Cardiac muscle cell (in vitro differentiated cells and primary cell): ENCODE measurements around the gene IL1RAPL2. TPM values are rescaled to one million over a fixed set of nuclear protein-coding genes. Genes with fewer than 3 reads are reported as not detected.

Experiments used
- DNase-seq, 2 donors: peaks; one replicate each; pipeline versions ENCODE4 v3.0.0 to v3.0.0-alpha.2; 2010 to 2017; ENCODE audit warnings: low read depth in 1 of 2, low spot score in 1 of 2
- H3K27ac ChIP-seq: fragments of 200-600 bp; sonication (generic); 2 replicates; pipeline ENCODE4 v1.5.1; 2016
- H3K27me3 ChIP-seq: fragments of 200-600 bp; sonication (generic); 2 replicates; pipeline ENCODE4 v1.6.0; 2016; ENCODE audit warnings: control low read depth
- H3K36me3 ChIP-seq: fragments of 200-600 bp; sonication (generic); 2 replicates; pipeline ENCODE4 v1.5.1; 2016; ENCODE audit warnings: control low read depth
- H3K4me1 ChIP-seq: fragments of 200-600 bp; sonication (generic); 2 replicates; pipeline ENCODE4 v1.8.1; 2017; ENCODE audit warnings: low read depth, mild to moderate bottlenecking, mixed run types
- H3K4me3 ChIP-seq: fragments of 200-600 bp; sonication (generic); 2 replicates; pipeline ENCODE4 v1.5.1; 2016; ENCODE audit warnings: mild to moderate bottlenecking
- H3K9me3 ChIP-seq: fragments of 200-600 bp; sonication (generic); 2 replicates; pipeline ENCODE4 v1.5.1; 2017; ENCODE audit warnings: low read depth, mild to moderate bottlenecking, control low read depth
- polyA plus RNA-seq: library from polyadenylated mRNA; unstranded; fragments of >200 nt; fragmentation: Nextera tagmentation; extraction: Ambion mirVana; gene quantifications from 2 replicates; pipeline ENCODE4 v1.2.1, GENCODE V29; 2016
- total RNA-seq: library from RNA; depleted of rRNA; stranded (reverse); fragments of >200 nt; gene quantifications from 2 replicates; pipeline ENCODE4 v1.2.3, GENCODE V29; 2016
- TF ChIP-seq, protein P1 (sequence below): IDR thresholded peaks from 2 replicates; pipeline ENCODE4 v1.5.1; 2012; ENCODE audit warnings: low read depth, mild to moderate bottlenecking, low read length

The IL1RAPL2 gene
- total and polyA plus RNA-seq, 2 experiments from 2014 or later, result not detected

DNA sequence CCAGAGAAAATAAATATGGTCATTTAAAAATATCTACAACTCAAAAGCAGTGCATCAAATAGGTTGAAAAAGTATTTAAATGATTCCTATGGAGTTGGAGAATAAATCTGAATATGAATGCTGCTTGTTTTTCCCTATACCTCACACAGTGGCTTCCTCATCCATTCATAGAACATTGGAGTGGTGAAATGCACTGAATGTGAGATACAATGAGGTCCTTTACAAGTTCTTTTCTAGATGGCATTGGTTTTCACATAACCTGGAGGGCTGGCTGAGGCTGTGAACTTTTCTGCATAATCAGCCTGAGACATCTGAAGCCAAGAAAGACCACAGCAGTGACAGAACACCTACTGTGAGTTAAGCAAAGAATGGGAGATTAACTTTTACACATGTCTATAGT lies 977.3 kb downstream of the IL1RAPL2 start:
- Histone ChIP-seq H3K4me3 (no peak overlapping the region), H3K27me3 (no peaks in the 10 kb centered on the region), H3K36me3 (no peaks in the 10 kb centered on the region), H3K4me1 (no peaks in the 10 kb centered on the region), H3K27ac (no peak overlapping the region), H3K9me3 (no peaks in the 10 kb centered on the region)
- no peak for DNase-seq
- TF ChIP-seq, protein P1, sequence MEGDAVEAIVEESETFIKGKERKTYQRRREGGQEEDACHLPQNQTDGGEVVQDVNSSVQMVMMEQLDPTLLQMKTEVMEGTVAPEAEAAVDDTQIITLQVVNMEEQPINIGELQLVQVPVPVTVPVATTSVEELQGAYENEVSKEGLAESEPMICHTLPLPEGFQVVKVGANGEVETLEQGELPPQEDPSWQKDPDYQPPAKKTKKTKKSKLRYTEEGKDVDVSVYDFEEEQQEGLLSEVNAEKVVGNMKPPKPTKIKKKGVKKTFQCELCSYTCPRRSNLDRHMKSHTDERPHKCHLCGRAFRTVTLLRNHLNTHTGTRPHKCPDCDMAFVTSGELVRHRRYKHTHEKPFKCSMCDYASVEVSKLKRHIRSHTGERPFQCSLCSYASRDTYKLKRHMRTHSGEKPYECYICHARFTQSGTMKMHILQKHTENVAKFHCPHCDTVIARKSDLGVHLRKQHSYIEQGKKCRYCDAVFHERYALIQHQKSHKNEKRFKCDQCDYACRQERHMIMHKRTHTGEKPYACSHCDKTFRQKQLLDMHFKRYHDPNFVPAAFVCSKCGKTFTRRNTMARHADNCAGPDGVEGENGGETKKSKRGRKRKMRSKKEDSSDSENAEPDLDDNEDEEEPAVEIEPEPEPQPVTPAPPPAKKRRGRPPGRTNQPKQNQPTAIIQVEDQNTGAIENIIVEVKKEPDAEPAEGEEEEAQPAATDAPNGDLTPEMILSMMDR, result no peak

DNA sequence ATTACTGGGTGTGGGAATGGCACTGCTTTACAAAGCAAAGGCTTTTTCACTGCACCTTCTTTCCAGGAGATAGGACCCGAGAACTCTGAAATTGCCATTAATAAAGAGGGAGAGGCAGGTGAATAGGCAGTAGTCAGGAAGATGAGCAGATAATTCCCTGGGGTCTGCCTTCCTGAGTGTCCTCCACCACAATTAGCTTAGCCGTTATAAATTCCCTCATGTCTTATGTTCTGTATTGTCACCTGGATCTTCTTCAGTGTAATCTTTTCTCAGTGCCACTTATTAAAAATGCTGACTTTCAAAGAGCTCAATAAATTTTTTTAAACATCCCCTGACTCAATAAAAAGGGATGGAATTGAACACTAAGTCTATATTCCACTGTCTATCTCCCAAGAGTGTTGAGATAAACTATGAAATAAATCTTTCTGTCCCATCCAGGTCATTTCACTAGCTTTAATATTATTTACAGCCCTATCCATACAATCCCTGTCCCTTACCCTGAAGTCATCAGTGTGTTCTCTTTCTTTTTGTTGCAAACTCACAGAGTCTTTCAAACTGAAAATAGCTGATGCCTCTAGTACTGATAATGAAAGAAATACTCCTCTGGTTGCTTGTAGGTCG lies 984.2 kb downstream of the IL1RAPL2 start:
- Histone ChIP-seq H3K36me3 (no peaks in the 10 kb centered on the region), H3K9me3 (no peaks in the 10 kb centered on the region), H3K27me3 (no peaks in the 10 kb centered on the region), H3K4me3 (no peak overlapping the region), H3K27ac (no peak overlapping the region), H3K4me1 (no peaks in the 10 kb centered on the region)
- TF ChIP-seq, protein P1, result no peak
- DNase-seq, result no peak

DNA sequence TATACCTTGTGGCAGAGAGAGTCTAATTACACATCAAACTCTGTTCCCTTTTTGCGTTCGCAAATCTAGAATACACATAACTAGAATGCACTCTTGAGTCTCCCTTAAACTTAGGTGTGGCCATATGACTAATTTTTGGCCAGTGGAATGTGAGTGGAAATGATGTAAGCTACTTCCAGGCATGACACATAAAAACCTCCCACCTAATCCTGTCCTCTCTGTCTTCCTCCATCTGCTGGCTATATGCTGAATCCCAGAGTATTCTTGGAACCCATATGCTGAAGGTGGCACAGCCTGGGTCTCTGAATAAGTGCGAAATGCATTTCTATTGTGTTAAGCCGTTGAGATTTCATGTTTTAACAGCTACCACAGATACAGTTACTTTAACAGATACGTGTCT lies 986.4 kb downstream of the IL1RAPL2 start:
- TF ChIP-seq, protein P1, result no peak
- peak in 1 of 2 donors; percentile 30 for DNase-seq
- no peak overlapping the region for H3K4me3 ChIP-seq
- no peaks in the 10 kb centered on the region for H3K4me1 ChIP-seq
- H3K36me3 ChIP-seq, result no peaks in the 10 kb centered on the region
- H3K9me3 ChIP-seq, result no peaks in the 10 kb centered on the region
- no peak overlapping the region for H3K27ac ChIP-seq
- no peaks in the 10 kb centered on the region for H3K27me3 ChIP-seq

DNA sequence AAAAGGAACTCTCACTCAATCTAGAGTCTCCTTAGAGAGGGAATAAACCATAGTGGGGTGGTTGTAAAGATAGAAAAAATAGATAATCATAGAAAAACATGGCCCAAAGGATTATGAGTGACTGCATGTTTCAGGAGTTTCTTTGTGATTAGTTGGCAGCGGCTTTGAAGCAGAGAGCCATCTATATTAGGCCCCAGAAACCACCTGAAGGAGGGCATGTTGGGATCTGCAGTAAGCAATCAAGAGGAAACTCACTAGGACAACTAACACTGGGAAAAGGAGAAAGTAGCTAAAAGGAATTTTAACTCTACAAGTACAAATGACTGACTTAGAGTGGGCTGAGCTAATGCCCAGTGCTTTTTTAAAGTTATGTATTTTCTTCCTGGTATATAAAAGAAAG lies 987.1 kb downstream of the IL1RAPL2 start:
- Histone ChIP-seq H3K9me3 (no peaks in the 10 kb centered on the region), H3K4me3 (no peak overlapping the region), H3K27me3 (no peaks in the 10 kb centered on the region), H3K4me1 (no peaks in the 10 kb centered on the region), H3K36me3 (no peaks in the 10 kb centered on the region), H3K27ac (no peak overlapping the region)
- TF ChIP-seq, protein P1, result no peak
- DNase-seq, result no peak

DNA sequence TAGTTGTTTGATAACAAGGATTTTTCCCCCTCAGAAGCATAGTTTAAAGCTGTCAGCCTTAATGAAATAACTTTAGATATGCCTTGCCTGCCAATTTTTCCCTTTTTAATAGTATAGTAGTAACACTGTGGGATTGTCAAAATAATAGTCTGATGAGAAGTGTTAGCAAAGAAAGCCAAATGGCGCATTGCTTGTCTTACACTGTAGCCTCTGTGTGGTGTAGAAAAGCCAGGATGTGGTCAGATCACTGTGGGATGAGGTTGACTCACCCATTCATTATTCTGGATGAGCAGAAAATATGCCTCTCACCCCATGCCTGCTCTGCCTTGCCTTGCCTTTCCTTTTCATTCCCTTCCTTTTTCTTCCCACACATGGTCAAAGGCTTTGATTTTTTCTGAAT lies 998.5 kb downstream of the IL1RAPL2 start:
- Histone ChIP-seq H3K9me3 (no peaks in the 10 kb centered on the region), H3K27me3 (no peaks in the 10 kb centered on the region), H3K36me3 (no peaks in the 10 kb centered on the region), H3K4me3 (no peak overlapping the region), H3K27ac (no peak overlapping the region), H3K4me1 (no peaks in the 10 kb centered on the region)
- TF ChIP-seq, protein P1, result no peak
- peak in 1 of 2 donors; percentile 84 for DNase-seq
